PC-9 (cell line): Measurements from ENCODE around the gene SERPINB4.
"Not testable (repeated sequence)": the region's sequence is repeated elsewhere in the genome, so short reads cannot be mapped to it uniquely, and the experiment has no call there.

Experiments used
- EZH2 ChIP-seq: fragments of 200-600 bp; sonication (generic); IDR thresholded peaks from 2 replicates; pipeline ENCODE4 v1.8.0; 2017; ENCODE audit warnings: antibody characterized with exemption, low read depth
- TF ChIP-seq, protein P1 (sequence below): fragments of 200-600 bp; sonication (generic); conservative IDR thresholded peaks from 2 replicates; pipeline ENCODE4 v1.6.1; 2017; ENCODE audit warnings: mixed run types, antibody characterized with exemption, mild to moderate bottlenecking, moderate library complexity

GRCh38 chr18:63644142-63644541 is at the start of gene SERPINB4:
- TF ChIP-seq, protein P1, sequence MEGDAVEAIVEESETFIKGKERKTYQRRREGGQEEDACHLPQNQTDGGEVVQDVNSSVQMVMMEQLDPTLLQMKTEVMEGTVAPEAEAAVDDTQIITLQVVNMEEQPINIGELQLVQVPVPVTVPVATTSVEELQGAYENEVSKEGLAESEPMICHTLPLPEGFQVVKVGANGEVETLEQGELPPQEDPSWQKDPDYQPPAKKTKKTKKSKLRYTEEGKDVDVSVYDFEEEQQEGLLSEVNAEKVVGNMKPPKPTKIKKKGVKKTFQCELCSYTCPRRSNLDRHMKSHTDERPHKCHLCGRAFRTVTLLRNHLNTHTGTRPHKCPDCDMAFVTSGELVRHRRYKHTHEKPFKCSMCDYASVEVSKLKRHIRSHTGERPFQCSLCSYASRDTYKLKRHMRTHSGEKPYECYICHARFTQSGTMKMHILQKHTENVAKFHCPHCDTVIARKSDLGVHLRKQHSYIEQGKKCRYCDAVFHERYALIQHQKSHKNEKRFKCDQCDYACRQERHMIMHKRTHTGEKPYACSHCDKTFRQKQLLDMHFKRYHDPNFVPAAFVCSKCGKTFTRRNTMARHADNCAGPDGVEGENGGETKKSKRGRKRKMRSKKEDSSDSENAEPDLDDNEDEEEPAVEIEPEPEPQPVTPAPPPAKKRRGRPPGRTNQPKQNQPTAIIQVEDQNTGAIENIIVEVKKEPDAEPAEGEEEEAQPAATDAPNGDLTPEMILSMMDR = not testable (repeated sequence)
- not testable (repeated sequence) for TF ChIP-seq EZH2
